T-helper 2 cell treated with Interferon-gamma antibody and Interleukin-4, amounts not matched to agents 100 ng/mL and 5 ng/mL, for 36 hours (primary cell): Measurements from ENCODE around the gene SOD2. TPM values are rescaled to one million over a fixed set of nuclear protein-coding genes. Genes with fewer than 3 reads are reported as not detected.

Source experiments
- total RNA-seq: library from RNA; stranded (reverse); gene quantifications from 2 replicates; pipeline ENCODE4 v1.2.3, GENCODE V29; 2022

The SOD2 gene
- total RNA-seq, 1 donor from 2014 or later, result 63.9 TPM

Other genes starting within 250 kb of the SOD2 start
- 119 and 121 TPM in 2 replicates for gene WTAP, start 34.3 kb upstream of the SOD2 start, total RNA-seq
- 68.4 and 76.3 TPM in 2 replicates for gene ACAT2, start 68.8 kb upstream of the SOD2 start, total RNA-seq
- 282 and 290 TPM in 2 replicates for gene TCP1, start 96.4 kb upstream of the SOD2 start, total RNA-seq
- gene MRPL18, start 97.2 kb upstream of the SOD2 start, total RNA-seq, result 77.7 and 82.4 TPM in 2 replicates
- gene PNLDC1, start 107.0 kb upstream of the SOD2 start, total RNA-seq, result 0.50 and 0.93 TPM in 2 replicates
- gene MAS1, start 197.7 kb upstream of the SOD2 start, total RNA-seq, result not detected in 2 replicates